H1 (cell line): ENCODE results near the gene GNG14. TPM values are rescaled to one million over a fixed set of nuclear protein-coding genes. Genes with fewer than 3 reads are reported as not detected.

Experiments used
- CHD2 ChIP-seq: IDR thresholded peaks from 2 replicates; pipeline ENCODE4 v1.6.1; 2012; ENCODE audit warnings: low read length, improper control_type of control experiment
- EZH2 ChIP-seq: fragments of 200-600 bp; sonication (generic); IDR thresholded peaks from 2 replicates; pipeline ENCODE4 v1.7.1; 2012; ENCODE audit warnings: low read depth, mild to moderate bottlenecking, moderate library complexity, low read length, inconsistent platforms; ENCODE audit not compliant: severe bottlenecking
- HDAC6 ChIP-seq: IDR thresholded peaks from one replicate; pipeline ENCODE4 v1.7.1; 2012; ENCODE audit warnings: low read depth, mild to moderate bottlenecking, inconsistent platforms, low read length, moderate library complexity
- KDM4A ChIP-seq: IDR thresholded peaks from one replicate; pipeline ENCODE4 v1.7.1; 2012; ENCODE audit warnings: low read depth, mild to moderate bottlenecking, moderate library complexity, low read length, inconsistent platforms; ENCODE audit not compliant: severe bottlenecking
- KDM5A ChIP-seq: fragments of 200-600 bp; IDR thresholded peaks from 2 replicates; pipeline ENCODE4 v1.7.1; 2012; ENCODE audit warnings: mild to moderate bottlenecking, low read length, inconsistent platforms, mixed read lengths
- NANOG ChIP-seq: IDR thresholded peaks from 2 replicates; pipeline ENCODE4 v1.6.1; 2011; ENCODE audit warnings: low read length, low read depth, mild to moderate bottlenecking, inconsistent platforms; ENCODE audit not compliant: insufficient read depth, poor library complexity, severe bottlenecking
- PHF8 ChIP-seq: fragments of 200-600 bp; sonication (generic); conservative IDR thresholded peaks from 2 replicates; pipeline ENCODE4 v1.7.1; 2012; ENCODE audit warnings: low read depth, mild to moderate bottlenecking, inconsistent platforms, low read length, moderate library complexity
- RXRA ChIP-seq: IDR thresholded peaks from 2 replicates; pipeline ENCODE4 v1.6.1; 2011; ENCODE audit warnings: low read depth, mild to moderate bottlenecking, low read length, moderate library complexity; ENCODE audit not compliant: insufficient read depth
- SP2 ChIP-seq: IDR thresholded peaks from 2 replicates; pipeline ENCODE4 v1.6.1; 2012; ENCODE audit warnings: mild to moderate bottlenecking, low read length, inconsistent platforms
- SP4 ChIP-seq: IDR thresholded peaks from 2 replicates; pipeline ENCODE4 v1.6.1; 2012; ENCODE audit warnings: low read length, inconsistent platforms
- SUZ12 ChIP-seq: fragments of 200-600 bp; sonication (generic); IDR thresholded peaks from 2 replicates; pipeline ENCODE4 v1.6.1; 2012; ENCODE audit warnings: mild to moderate bottlenecking, inconsistent platforms, low read length, moderate library complexity, mixed read lengths
- TBP ChIP-seq: IDR thresholded peaks from 2 replicates; pipeline ENCODE4 v1.6.1; 2011; ENCODE audit warnings: low read depth, low read length, improper control_type of control experiment
- TCF12 ChIP-seq: IDR thresholded peaks from 2 replicates; pipeline ENCODE4 v1.6.1; 2011; ENCODE audit warnings: low read depth, mild to moderate bottlenecking, low read length
- ZNF274 ChIP-seq: IDR thresholded peaks from 2 replicates; pipeline ENCODE4 v1.7.0; 2012; ENCODE audit warnings: low read length, borderline replicate concordance; ENCODE audit errors: extremely low read depth
- polyA plus RNA-seq, 7 experiments: library from polyadenylated mRNA; depleted of rRNA in 3 of 7; stranded (reverse) in 5 of 7; unstranded in 2 of 7; fragments of >200 nt in 5 of 7; fragments of 200-250 nt in 2 of 7; gene quantifications; 1 replicate in 5 of 7; 2 replicates in 1 of 7; 4 replicates in 1 of 7; pipeline versions ENCODE4 v1.2.1 to v1.2.3, GENCODE V29; 2011 to 2013; ENCODE audit warnings: missing spikeins in 2 of 7, mixed read lengths in 2 of 7
- total RNA-seq: library from RNA; stranded (reverse); fragmentation: NEBNext Ultra II Directional; extraction: Animal tissue kit (Norgen Biotek cat#: 25700); gene quantifications from 2 replicates; pipeline ENCODE4 v1.2.1, GENCODE V29; 2021
- TF ChIP-seq, protein P1 (sequence below): IDR thresholded peaks from 2 replicates; pipeline ENCODE4 v1.6.1; 2011; ENCODE audit warnings: low read length, improper control_type of control experiment

The GNG14 gene
- total and polyA plus RNA-seq, 2 of the 8 experiments (the other 6 are each of a cell fraction or from before 2014, with no cell fraction given): not detected

DNA sequence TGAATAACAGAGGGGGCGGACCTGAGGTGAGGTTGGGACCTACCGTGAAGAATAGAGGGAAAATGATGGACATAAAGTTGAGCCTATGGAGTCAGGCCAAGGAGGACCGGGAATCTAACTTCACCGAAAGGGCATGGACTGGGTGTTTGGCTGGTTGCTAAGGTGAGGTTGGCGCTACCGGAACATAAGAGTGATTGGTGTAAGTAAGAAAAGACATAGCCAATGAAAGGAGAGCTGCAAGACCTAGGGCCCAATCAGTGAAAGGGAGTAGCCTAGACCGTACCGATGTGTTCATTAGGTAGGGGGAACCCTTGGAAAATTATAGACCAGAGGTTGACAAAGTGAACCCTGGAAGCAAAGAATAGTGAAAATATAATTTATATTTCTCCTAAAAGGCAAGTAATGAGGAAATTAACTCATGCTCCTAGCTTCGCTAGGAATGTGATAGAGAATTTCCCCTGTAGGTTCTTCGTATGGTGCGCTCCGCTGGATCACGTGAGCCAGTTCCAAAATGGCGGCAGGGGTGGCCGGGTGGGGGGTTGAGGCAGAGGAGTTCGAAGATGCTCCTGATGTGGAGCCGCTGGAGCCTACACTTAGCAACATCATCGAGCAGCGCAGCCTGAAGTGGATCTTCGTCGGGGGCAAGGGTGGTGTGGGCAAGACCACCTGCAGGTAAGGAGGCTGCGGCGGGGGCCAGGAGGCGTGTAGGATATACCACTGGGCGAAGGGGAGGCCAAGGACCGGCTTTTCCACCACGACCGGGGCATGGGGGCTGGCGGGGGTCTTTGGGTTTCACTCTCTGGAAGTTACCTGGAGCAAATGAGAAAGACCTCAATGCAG, 49.4 kb downstream of the GNG14 start, which contains the start of gene GET3 (continued):
- peak; percentile 98 for TF ChIP-seq PHF8
- no peak for TF ChIP-seq RXRA
- 0 out of 2 replicates have a peak, but pooled peaks have one; percentile 32 for TF ChIP-seq TCF12
- no peak for TF ChIP-seq HDAC6
- TF ChIP-seq KDM4A: peak; percentile 49
- no peak for TF ChIP-seq NANOG
- TF ChIP-seq EZH2: no peak
- TF ChIP-seq, protein P1, sequence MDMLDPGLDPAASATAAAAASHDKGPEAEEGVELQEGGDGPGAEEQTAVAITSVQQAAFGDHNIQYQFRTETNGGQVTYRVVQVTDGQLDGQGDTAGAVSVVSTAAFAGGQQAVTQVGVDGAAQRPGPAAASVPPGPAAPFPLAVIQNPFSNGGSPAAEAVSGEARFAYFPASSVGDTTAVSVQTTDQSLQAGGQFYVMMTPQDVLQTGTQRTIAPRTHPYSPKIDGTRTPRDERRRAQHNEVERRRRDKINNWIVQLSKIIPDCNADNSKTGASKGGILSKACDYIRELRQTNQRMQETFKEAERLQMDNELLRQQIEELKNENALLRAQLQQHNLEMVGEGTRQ: peak; percentile 93
- TF ChIP-seq ZNF274: no peak
- peak; percentile 100 for TF ChIP-seq KDM5A
- TF ChIP-seq SP4: peak; percentile 91; the same call in 1 of the 2 replicates
- TF ChIP-seq SP2: peak; percentile 71
- no peak for TF ChIP-seq SUZ12
- TF ChIP-seq CHD2: peak; percentile 90
- TF ChIP-seq TBP: peak; percentile 91
